Neural progenitor cell (in vitro differentiated cells): ENCODE results near the gene ZIM2. TPM values are rescaled to one million over a fixed set of nuclear protein-coding genes. Genes with fewer than 3 reads are reported as not detected.

Source experiments
- DNase-seq: peaks from one replicate; pipeline ENCODE4 v3.0.0-alpha.2; 2016; ENCODE audit warnings: low spot score
- H2AFZ ChIP-seq: fragments of 200-600 bp; sonication (generic); replicated peaks from 2 replicates; pipeline ENCODE4 v1.6.1; 2016; ENCODE audit warnings: antibody characterized with exemption
- H3F3A ChIP-seq: fragments of 200-600 bp; sonication (generic); 2 replicates; pipeline ENCODE4 v1.6.1; 2016; ENCODE audit warnings: antibody characterized with exemption, low read depth
- H3K27ac ChIP-seq: fragments of 200-600 bp; sonication (generic); 2 replicates; pipeline ENCODE4 v1.5.1; 2016; ENCODE audit warnings: mild to moderate bottlenecking
- H3K27me3 ChIP-seq: fragments of 200-600 bp; sonication (generic); 2 replicates; pipeline ENCODE4 v1.6.1; 2016; ENCODE audit warnings: mild to moderate bottlenecking, moderate library complexity
- H3K36me3 ChIP-seq: fragments of 200-600 bp; sonication (generic); 2 replicates; pipeline ENCODE4 v1.5.1; 2016
- H3K4me1 ChIP-seq: fragments of 200-600 bp; sonication (generic); 2 replicates; pipeline ENCODE4 v1.6.1; 2016; ENCODE audit warnings: mixed run types
- H3K4me2 ChIP-seq: fragments of 200-600 bp; sonication (generic); 2 replicates; pipeline ENCODE4 v1.6.1; 2016
- H3K4me3 ChIP-seq: fragments of 200-600 bp; sonication (generic); 2 replicates; pipeline ENCODE4 v1.5.1; 2016
- H3K79me2 ChIP-seq: fragments of 200-600 bp; sonication (generic); 2 replicates; pipeline ENCODE4 v1.6.1; 2016; ENCODE audit warnings: low read depth
- H3K9ac ChIP-seq: fragments of 200-600 bp; sonication (generic); 2 replicates; pipeline ENCODE4 v1.6.1; 2016
- H3K9me3 ChIP-seq: fragments of 200-600 bp; sonication (generic); 2 replicates; pipeline ENCODE4 v1.5.1; 2016; ENCODE audit warnings: low read depth
- H4K20me1 ChIP-seq: fragments of 200-600 bp; sonication (generic); 2 replicates; pipeline ENCODE4 v1.6.1; 2016; ENCODE audit warnings: low read depth
- H3K27ac Mint-ChIP-seq: 3 replicates; pipeline ENCODE4 v1.8.0; 2021; ENCODE audit warnings: mixed read lengths
- H3K27me3 Mint-ChIP-seq: 2 replicates; pipeline ENCODE4 v1.8.0; 2022; ENCODE audit warnings: low read depth, mild to moderate bottlenecking, inconsistent platforms, moderate library complexity, mixed read lengths; ENCODE audit not compliant: insufficient read depth
- H3K36me3 Mint-ChIP-seq: 3 replicates; pipeline ENCODE4 v1.8.0; 2021; ENCODE audit warnings: mixed read lengths
- H3K4me1 Mint-ChIP-seq: 3 replicates; pipeline ENCODE4 v1.8.0; 2021; ENCODE audit warnings: mixed read lengths
- H3K4me3 Mint-ChIP-seq: 3 replicates; pipeline ENCODE4 v1.8.0; 2021; ENCODE audit warnings: mild to moderate bottlenecking, moderate library complexity, mixed read lengths
- H3K9me3 Mint-ChIP-seq: 3 replicates; pipeline ENCODE4 v1.8.0; 2020; ENCODE audit warnings: mixed read lengths
- CTCF ChIP-seq: fragments of 200-600 bp; sonication (generic); IDR thresholded peaks from 2 replicates; pipeline ENCODE4 v1.5.1; 2017; ENCODE audit warnings: antibody characterized with exemption, mild to moderate bottlenecking
- EZH2 ChIP-seq: fragments of 200-600 bp; sonication (generic); IDR thresholded peaks from 2 replicates; pipeline ENCODE4 v1.6.1; 2017; ENCODE audit warnings: antibody characterized with exemption, mild to moderate bottlenecking, moderate library complexity
- EZH2phosphoT487 ChIP-seq: fragments of 200-600 bp; sonication (generic); IDR thresholded peaks from 2 replicates; pipeline ENCODE4 v1.6.1; 2017; ENCODE audit warnings: antibody characterized with exemption
- total RNA-seq: library from RNA; depleted of rRNA; stranded (reverse); fragments of >200 nt; gene quantifications from 2 replicates; pipeline ENCODE4 v1.2.3, GENCODE V29; 2015; ENCODE audit warnings: low replicate concordance

Gene ZIM2
- total RNA-seq, 1 donor from 2014 or later: not detected

- Mint-ChIP-seq H3K4me1 (no peaks in the 10 kb centered on the region), H3K36me3 (no peaks in the 10 kb centered on the region), H3K27ac (no peak overlapping the region), H3K9me3 (peaks cover 44% of the 10 kb centered on the region), H3K4me3 (no peak overlapping the region), H3K27me3 (peaks cover 2% of the 10 kb centered on the region)
- TF ChIP-seq CTCF: no peak
- no peak for TF ChIP-seq EZH2phosphoT487
- TF ChIP-seq EZH2: no peak
- no peaks in the 10 kb centered on the region for H3F3A ChIP-seq
- H3K27ac ChIP-seq: no peak overlapping the region
- H2AFZ ChIP-seq: no peak overlapping the region
- H3K9me3 ChIP-seq: peaks cover 20% of the 10 kb centered on the region
- no peaks in the 10 kb centered on the region for H3K79me2 ChIP-seq
- no peak for DNase-seq
- no peaks in the 10 kb centered on the region for H4K20me1 ChIP-seq
- H3K4me1 ChIP-seq: no peaks in the 10 kb centered on the region
- no peak overlapping the region for H3K9ac ChIP-seq
- no peak overlapping the region for H3K4me2 ChIP-seq
- H3K27me3 ChIP-seq: no peaks in the 10 kb centered on the region
- H3K36me3 ChIP-seq: no peaks in the 10 kb centered on the region
- no peak overlapping the region for H3K4me3 ChIP-seq
Measured at GRCh38 chr19:56769650-56770049, 70.9 kb downstream of the ZIM2 start.

- no peaks in the 10 kb centered on the region for H3K36me3 Mint-ChIP-seq
- Histone ChIP-seq H3K27me3 (no peaks in the 10 kb centered on the region), H3K9me3 (peaks cover 23% of the 10 kb centered on the region), H3K4me3 (no peak overlapping the region), H3F3A (no peaks in the 10 kb centered on the region), H4K20me1 (no peaks in the 10 kb centered on the region), H2AFZ (no peak overlapping the region), H3K9ac (no peak overlapping the region), H3K36me3 (no peaks in the 10 kb centered on the region), H3K4me1 (no peaks in the 10 kb centered on the region), H3K79me2 (no peaks in the 10 kb centered on the region), H3K27ac (no peak overlapping the region), H3K4me2 (no peak overlapping the region)
- peaks cover 64% of the 10 kb centered on the region for H3K9me3 Mint-ChIP-seq
- no peaks in the 10 kb centered on the region for H3K4me1 Mint-ChIP-seq
- DNase-seq: no peak
- TF ChIP-seq EZH2phosphoT487 (no peak), EZH2 (no peak), CTCF (no peak)
- H3K27ac Mint-ChIP-seq: no peak overlapping the region
- H3K4me3 Mint-ChIP-seq: no peak overlapping the region
- H3K27me3 Mint-ChIP-seq: peaks cover 6% of the 10 kb centered on the region
Measured at GRCh38 chr19:56765137-56765536, 75.4 kb downstream of the ZIM2 start.

- Histone ChIP-seq H3K36me3 (no peaks in the 10 kb centered on the region), H3K27ac (no peak overlapping the region), H3F3A (no peaks in the 10 kb centered on the region), H3K4me1 (no peaks in the 10 kb centered on the region), H3K4me3 (no peak overlapping the region), H3K79me2 (no peaks in the 10 kb centered on the region), H3K27me3 (no peaks in the 10 kb centered on the region), H3K9me3 (peaks cover 19% of the 10 kb centered on the region), H2AFZ (no peak overlapping the region), H3K9ac (no peak overlapping the region), H4K20me1 (no peaks in the 10 kb centered on the region), H3K4me2 (no peak overlapping the region)
- peaks cover 6% of the 10 kb centered on the region for H3K27me3 Mint-ChIP-seq
- no peak for TF ChIP-seq EZH2phosphoT487
- no peak for TF ChIP-seq CTCF
- TF ChIP-seq EZH2: no peak
- no peaks in the 10 kb centered on the region for H3K36me3 Mint-ChIP-seq
- no peak overlapping the region for H3K27ac Mint-ChIP-seq
- H3K4me3 Mint-ChIP-seq: no peak overlapping the region
- no peak for DNase-seq
- H3K9me3 Mint-ChIP-seq: peaks cover 71% of the 10 kb centered on the region
- H3K4me1 Mint-ChIP-seq: no peaks in the 10 kb centered on the region
Measured at GRCh38 chr19:56764196-56764695, 76.3 kb downstream of the ZIM2 start.
